HG02943 (cell line): Measurements from ENCODE around the gene B3GLCT.

Experiments
- ATAC-seq: cut with Tn5 transposase; IDR thresholded peaks from one replicate; pipeline ENCODE4 v1.9.1; 2021; ENCODE audit warnings: mild to moderate bottlenecking, low read depth, moderate library complexity; ENCODE audit not compliant: unreplicated experiment

B3GLCT gene

GRCh38 chr13:31221057-31221456 is 21.3 kb downstream of the B3GLCT start:
- no peak for ATAC-seq

DNA sequence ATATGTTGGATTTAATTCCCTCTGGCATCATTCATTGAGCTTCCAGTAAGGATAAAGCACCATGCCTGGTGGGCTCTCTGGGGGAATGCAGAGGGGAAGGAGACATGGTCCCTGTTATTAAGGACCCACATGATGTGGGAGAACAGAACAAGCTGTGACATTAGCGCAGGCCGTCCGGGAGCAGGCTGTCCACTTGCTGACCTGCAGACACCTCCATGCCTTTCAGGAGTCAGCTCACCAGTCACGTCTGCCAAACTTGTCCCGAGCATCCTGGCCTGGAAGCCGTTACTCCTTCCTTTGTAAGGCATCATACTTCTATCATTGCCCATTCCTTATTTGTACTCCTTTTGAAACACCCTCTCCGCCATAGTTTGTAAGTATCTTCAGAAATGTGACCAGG is 23.4 kb downstream of the B3GLCT start:
- ATAC-seq, result no peak

DNA sequence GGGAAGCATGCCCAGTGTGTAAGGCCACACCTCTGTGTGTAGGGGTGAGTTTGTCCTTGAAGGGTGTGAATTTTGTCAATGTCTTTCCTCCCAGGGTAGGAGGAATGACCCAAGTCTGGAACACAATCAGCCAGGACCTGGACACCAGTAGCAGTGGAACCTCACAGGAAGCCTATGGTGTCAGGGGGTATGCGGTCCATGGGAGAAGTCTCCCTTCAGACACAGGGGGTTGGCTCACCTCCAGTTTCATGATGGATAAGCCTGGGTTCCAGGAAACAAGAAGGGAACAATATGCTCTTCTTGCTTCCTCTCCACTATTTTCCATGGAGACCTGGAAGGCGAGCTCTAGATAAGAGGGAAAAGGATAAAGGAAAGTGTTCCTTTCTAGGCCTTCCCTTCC is 23.9 kb downstream of the B3GLCT start:
- ATAC-seq, result no peak

- no peak for ATAC-seq
These were observed 24.4 kb downstream of the B3GLCT start for GRCh38 chr13:31224174-31224669.

- no peak for ATAC-seq
These were observed 25.3 kb downstream of the B3GLCT start for GRCh38 chr13:31224963-31225559.

DNA sequence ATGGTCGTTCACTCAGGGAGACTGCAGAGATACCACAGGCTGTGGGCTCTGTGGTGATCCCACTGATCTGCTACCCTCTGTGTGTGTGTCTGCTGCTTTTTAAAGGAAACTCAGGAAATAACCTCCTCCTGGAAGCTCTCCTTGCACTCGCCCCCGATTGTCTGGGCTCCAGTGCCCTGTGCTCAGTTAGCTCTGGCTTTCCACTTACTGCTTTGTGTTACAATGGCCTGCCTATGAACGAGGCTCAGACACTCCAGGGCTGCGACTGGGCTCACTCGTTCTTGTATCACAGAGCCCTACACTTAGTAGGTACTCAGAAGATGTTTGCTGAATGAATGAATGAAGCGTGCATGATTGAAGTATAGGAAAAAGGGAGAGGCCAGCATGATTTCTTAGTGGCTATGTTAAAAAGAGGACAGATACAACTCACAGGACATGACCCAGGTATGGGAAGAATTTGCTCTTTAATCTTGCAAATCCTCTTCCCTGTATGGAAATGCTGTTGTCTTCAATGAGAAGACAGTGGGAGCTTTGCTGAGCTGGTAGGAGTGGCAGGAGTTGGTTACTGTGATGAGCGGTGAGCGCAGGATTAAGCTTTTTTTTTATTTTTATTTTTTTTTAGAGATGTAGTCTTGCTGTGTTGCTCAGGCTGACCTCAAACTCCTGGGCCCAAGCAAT is 26.4 kb downstream of the B3GLCT start:
- ATAC-seq, result no peak

DNA sequence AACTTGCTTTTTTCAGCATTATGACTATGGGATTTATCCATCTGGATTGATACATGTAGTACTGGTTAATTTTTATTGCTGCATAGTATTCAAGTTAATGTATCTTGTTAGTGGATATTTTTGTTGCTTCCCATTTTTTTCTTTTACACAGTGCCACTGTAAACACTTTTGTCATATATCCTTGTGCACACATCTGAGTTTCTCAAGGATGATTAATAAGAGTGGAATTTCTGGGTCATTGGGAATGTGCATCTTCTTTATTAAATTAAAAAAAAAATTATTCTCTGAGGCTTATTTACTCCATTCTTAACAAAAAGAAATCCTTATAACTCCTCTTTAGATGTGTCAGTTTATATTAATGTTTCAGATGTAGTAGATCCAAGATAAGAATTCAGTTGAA is 27.3 kb downstream of the B3GLCT start:
- no peak for ATAC-seq

GRCh38 chr13:31227870-31228269 is 28.1 kb downstream of the B3GLCT start:
- no peak for ATAC-seq

DNA sequence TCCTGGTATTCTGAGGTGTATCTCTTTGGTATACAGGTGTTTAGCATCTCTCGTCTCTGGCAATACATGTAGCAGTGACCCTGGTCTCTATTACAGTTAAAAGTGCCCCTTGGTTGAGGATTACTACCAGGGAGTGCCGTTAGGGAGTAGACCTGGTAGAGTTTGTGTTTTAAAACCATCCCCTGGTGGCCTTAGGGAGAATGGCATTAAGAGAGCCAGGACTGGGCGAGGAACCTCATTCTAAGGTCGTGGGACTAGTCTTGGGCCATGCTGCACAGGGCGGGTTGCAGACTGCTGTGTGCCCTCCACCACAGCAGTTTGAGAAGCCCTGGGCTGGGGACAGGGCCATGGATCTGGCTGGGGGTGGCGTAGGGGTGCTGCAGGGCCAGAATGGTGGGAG is 35.0 kb downstream of the B3GLCT start:
- no peak for ATAC-seq

GRCh38 chr13:31236211-31236786 is 36.5 kb downstream of the B3GLCT start:
- ATAC-seq, result no peak

GRCh38 chr13:31240921-31241320 is 41.1 kb downstream of the B3GLCT start:
- ATAC-seq, result no peak

DNA sequence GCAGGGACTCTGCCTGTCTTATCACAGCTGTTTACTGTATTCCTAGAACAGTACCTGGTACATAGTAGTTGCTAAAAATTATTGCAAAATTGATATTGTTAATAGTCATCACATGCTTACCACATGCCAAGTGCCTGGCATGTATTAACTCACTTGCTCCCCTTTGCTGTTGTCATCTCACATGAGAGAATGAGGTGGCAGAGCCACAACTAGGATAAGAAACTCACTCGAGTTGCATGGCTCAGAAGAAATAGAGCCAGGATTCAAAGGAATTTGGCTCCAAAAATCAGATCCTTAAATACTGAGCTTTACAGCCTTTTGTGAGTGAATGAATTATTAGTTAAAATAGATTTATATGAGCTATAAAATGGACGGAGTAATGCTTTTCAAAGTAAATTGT is 42.6 kb downstream of the B3GLCT start:
- ATAC-seq, result no peak

- no peak for ATAC-seq
These were observed 43.1 kb downstream of the B3GLCT start for GRCh38 chr13:31242916-31243315.

- no peak for ATAC-seq
These were observed 46.0 kb downstream of the B3GLCT start for GRCh38 chr13:31245598-31246373.

DNA sequence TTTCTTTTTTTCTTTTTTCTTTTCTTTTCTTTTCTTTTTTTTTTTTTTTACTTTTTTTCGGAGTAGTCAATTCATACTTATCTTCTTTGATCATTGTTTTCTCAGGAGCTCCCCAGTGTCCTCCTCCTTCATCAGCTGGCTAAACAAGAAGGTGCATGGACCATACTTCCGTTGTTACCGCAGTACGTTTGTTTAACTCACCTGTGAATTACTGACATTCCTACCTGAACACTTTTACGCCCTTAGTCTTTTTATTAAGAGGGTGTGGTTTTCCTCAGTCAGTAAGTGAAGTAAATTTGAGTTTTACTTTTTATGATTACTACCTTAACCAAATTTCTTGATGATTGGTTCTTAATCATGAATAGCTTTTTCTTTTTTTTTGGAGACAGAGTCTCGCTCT is 47.1 kb downstream of the B3GLCT start:
- ATAC-seq, result no peak

- no peak for ATAC-seq
These were observed 48.6 kb downstream of the B3GLCT start for GRCh38 chr13:31248361-31248760.

DNA sequence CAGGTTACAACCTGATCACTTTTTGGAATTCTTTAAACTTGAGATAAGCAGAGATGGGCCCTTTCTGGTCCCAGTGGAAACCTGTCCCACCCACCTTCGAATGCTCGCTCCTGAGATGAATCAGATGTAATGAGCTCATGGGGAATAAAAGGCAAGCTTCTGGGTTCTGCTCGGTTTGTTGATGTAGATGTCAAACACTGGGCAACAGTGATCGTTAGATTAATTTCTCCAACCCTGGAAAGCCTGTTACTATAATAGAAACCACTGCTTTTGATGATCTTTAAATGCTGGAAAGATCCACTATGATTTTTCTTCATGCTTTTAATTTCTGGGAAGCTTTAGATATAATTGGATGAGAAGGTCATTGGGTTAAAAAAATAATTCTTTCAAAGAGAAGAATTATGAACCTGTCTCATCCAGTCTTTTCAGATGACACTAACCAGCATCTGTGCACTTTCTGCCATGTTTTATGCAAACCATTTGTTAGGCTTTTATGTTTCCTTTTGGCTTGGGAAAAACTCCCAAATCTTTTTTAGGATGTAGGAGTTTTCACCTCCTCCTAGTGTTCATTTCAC is 49.3 kb downstream of the B3GLCT start:
- ATAC-seq, result no peak

DNA sequence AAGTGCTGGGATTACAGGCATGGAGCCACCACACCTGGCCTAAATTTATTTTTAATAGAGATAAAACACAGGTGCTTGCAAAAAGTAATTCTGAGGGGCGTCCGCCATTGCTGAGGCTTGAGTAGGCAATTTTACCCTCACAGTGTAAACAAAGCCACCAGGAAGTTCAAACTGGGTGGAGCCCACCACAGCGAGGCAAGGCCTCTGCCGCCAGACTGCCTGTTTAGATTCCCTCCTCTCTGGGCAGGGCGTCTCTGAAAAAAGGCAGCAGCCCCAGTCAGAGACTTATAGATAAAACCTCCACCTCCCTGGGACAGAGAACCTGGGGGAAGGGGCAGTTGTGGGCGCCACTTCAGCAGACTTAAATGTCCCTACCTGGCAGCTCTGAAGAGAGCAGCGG is 50.7 kb downstream of the B3GLCT start:
- no peak for ATAC-seq

DNA sequence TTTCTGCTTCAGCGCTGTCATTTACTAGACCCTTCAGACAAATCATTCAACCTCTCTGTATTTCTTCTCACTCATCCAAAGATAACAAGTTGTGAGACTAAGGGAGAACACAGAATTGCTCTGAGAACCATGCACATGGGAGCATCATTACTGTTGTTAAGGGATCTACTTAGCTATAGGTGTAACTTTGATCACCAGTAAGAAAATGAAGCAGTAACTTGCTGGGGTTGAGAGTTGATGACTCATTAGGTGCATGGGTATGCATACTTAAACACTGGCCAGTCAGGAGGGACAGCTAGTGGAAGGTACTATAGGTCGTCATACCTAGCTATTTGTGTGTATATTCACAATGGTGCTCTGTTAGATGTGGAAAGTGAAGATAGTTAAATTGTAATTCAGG is 61.5 kb downstream of the B3GLCT start:
- ATAC-seq, result no peak

- no peak for ATAC-seq
These were observed 63.6 kb downstream of the B3GLCT start for GRCh38 chr13:31263346-31263745.

DNA sequence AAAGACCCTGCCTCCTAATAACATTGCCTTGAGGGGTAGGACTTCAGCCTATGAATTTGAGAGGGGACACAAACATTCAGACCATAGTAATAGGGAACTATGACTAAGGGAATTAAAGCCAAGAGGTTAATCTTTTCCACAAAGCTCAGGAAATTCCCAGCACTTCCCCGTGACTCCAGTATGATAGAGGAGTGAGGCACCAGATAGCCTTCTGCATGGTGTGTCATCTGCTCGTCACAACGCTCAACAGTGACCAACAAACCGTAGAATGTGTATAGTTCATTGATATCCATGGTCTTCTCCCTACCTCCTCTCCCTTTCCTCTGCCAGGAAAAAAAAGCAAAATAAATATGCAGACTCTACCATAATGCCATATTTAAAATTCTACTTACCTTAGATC is 64.4 kb downstream of the B3GLCT start:
- ATAC-seq, result no peak
